Measurements from ENCODE around the gene RABIF.
"Not testable (repeated sequence)": the region's sequence is repeated elsewhere in the genome, so short reads cannot be mapped to it uniquely, and the experiment has no call there.

Gene RABIF

DNA sequence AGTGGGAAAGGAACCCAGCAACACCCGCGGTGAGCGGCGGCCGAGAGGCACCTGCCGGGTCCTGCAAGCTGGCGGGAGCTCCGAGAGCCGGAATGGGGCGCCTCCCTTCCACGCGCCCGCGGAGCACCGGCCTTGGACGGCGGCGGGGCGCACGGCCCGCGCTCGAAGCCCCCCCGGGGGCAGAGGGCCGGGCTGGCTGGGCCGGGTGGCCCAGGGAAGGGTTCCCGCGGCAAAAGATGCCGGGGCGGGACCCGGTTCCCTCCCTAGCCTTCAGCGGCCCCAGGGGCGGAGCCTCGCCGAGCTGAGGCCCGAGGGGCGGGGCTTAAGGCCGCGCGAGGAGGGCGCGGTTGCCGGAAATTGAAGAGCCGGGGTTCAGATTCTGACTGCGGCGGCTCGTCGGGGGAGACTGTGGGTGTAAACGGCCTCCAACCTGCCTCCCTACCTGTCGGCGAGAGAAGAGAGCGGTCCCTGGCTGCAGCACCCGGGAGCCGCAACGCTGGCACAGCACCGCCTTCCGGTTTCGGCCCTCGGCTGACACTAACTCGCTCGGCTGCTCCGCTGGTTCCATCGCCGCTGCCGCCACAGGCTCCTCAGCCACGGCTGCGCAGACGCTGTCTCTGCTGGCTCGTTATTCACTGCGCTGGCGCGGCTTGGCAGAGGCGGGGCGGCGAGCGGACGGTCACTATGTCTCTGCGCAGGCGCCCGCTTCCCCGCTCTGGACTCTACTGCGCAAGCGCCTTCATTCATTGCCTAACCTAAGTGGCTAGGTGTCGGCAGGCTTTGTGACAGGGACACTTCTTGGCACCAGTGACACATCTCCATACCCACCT is at the start of gene RABIF:
RABIF (minus strand) TSS at position 619 of the 830 bp plus-strand sequence; CDS start at position 568, 51 bp downstream.
- peak; percentile 98 to 100 (median 99) for DNase-seq

DNA sequence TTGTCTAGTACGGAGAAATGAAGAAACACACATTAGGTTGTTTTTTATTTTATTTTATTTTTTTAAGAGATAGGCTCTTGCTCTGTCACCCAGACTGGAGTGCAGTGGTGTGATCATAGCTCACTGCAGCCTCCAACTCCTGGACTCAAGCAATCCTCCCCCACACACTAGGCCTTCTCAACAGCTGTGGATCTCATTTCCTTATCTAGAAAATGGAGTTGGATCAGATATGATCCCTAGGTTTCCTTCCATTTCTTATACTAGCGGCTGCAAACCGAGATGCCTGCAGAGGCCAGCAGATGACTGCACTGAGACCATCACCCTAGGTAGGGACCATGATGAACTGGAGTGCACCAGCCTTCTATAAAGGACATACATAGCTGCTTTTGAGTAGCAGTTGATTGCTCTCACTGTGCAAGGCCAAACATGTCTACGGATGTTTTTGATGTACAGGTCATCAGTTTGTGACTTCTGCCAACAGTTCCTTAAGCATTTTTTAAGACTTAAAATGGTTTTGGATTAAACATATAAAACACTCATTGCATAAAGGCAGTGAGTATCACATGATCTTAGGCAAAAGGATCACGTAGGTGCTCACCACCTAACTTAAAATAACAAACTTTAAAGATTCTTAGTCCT is 49.5 kb upstream of the RABIF start:
- no peak for DNase-seq

DNA sequence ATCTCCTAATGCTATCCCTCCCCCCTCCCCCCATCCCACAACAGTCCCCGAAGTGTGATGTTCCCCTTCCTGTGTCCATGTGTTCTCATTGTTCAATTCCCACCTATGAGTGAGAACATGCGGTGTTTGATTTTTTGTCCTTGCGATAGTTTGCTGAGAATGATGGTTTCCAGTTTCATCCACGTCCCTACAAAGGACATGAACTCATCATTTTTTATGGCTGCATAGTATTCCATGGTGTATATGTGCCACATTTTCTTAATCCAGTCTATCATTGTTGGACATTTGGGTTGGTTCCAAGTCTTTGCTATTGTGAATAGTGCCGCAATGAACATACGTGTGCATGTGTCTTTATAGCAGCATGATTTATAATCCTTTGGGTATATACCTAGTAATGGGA is 47.5 kb upstream of the RABIF start:
- DNase-seq: not testable (repeated sequence)

DNA sequence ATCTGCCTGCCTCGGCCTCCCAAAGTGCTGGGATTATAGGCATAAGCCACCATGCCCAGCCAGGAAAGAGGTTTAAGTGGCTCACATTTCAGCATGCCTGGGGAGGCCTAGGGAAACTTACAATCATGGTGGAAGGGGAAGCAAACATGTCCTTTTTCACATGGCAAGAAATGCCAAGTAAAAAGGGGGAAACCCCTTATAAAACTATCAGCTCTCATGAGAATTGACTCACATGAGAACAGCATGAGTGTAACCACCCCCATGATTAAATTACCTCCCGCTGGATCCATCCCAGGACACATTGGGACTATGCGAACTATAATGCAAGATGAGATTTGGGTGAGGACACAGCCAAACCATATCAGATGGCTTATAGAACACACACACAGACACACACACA is 46.9 kb upstream of the RABIF start:
- no peak for DNase-seq

DNA sequence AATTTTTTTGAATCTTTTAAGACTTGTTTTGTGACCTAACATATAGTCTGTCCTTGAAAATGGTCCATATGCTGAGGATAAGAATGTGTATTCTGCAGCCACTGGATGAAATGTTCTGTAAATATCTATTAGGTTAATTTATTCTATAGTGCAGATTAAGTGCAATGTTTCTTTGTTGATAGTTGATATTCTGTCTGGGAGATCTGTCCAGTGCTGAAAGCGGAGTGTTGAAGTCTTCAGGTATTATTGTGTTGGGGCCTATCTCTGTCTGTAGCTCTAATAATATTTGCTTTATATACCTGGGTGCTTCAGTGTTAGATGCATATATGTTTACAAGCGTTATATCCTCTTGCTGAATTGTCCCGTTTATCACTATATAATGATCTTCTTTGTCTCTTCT is 45.8 kb upstream of the RABIF start:
- DNase-seq: no peak

DNA sequence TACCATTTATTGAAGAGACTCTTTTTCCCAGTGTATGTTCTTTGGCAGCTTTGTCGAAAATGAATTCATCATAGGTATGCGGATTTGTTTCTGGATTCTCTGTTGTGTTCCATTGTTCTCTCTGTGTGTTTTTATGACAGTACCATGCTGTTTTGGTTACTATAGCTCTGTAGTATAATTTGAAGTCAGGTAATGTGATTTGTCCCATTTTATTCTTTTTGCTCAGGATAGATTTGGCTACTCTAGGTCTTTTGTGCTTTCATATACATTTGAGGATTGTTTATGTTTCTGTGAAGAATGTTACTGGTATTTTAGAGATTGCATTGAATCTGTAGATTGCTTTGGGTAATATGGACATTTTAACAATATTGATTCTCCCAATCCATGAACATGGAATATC is 43.5 kb upstream of the RABIF start:
- no peak for DNase-seq

DNA sequence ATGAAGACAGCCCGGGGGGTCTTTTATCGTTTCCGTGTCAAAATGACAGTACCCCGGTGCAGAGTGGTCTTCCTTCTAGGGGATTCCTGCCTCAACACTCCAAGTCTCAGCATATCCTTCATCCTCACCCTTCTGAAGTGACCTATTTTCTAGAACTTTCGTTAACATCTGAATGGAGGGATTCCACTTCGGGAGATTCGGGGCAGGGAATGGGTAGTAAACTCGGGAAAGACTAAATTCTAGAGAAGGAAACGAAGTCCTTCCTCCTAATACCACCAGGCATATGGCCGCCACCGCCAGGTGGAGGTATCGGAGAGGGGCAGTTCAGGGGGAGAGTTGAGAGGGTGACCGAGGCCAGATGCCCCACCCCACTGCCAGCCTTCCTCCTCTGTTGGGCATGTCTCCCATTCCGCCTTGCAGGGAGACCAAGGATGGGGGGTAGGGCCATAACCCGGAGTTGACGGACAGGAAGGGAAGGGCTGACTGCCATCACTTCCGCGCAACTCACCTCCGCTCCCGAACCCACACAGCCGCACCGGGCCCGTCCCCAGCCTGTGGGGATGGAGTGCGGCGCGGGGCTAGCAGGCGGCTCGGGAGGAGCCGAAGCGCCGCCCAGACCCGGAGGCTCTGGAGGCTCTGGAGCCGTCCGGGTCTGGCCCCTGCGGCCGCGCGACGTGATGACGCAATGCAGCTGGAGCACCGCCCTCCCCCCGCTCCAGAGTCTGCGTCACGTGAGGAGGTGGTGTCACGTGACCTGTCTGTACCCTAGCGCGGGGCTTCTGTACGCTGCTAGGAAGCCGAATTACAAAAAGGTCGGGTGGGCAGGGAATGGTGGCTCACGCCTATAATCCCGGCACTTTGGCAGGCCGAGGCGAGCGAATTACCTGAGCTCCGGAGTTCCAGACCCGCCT is 37.9 kb upstream of the RABIF start, which contains the start of gene KLHL12:
KLHL12 (minus strand) TSS at position 654 of the 911 bp plus-strand sequence. CDS start 2,072 bp downstream, outside the sequence.
- DNase-seq: peak; percentile 97 to 100 (median 98)

DNA sequence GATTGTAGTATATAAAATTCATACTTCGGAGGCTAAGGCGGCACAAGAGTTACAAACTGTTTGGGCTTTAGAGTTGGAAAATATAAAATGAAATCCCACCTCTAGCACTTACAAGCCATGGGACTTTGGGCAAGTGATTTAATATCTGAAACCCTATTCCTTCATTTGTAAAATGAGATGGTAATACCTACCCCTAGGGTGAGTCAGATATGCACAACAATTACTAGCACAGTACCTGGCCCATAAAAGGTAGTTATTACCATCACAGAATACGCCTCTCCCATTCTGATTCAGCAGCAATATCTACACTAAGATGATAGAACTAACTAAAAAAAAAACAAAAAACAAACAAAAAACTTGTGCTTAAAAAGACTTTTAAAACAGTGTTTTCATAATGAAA is 34.6 kb upstream of the RABIF start:
- DNase-seq: peak in 2 of 3 experiments; percentile 15 to 64

DNA sequence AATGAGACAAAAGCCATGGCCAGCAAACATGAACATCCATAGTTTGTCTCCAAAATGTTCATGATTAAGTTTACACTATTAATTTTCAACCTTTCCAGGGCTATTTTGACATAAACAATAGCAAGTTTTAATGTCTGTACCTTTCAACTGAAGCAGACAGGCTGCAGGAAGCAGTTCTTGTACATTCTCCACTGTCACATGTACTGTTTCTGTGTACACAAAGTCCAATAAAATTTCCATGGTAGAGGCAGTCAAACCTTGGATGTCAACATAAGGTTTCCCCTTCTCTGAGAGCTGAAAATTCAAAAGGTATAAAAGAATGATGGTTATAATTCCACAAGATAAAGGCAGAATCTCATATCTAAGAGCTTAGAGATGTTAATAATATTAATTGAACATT is 30.7 kb upstream of the RABIF start:
- no peak for DNase-seq

DNA sequence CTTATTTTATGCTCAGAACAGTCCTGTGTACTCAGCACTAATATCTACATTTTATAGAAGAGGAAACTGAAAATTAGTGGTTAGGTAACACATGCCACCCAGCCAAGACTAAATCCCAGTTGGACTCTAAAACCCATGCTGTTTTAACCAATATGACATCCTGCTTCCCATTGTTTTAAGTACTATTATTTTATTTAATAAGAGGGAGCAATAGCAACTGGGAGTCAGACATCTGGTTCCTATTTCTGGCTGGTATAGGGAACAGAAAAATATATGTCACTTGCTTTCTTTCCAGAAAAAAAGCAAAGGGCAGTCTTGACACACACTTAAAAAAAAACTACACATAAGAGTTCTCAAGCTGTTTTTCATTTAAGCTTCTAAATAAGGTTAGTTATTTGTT is 26.2 kb upstream of the RABIF start:
- DNase-seq: peak in 2 of 3 experiments; percentile 29 to 76

DNA sequence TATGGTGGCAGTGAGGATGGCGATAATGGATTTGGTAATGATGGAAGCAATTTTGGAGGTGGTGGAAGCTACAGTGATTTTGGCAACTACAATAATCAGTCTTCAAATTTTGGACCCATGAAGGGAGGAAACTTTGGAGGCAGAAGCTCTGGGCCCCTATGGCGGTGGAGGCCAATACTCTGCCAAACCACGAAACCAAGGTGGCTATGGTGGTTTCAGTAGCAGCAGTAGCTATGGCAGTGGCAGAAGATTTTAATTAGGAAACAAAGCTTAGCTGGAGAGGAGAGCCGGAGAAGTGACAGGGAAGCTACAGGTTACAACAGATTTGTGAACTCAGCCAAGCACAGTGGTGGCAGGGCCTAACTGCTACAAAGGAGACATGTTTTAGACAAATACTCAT is 23.5 kb upstream of the RABIF start:
- not testable (repeated sequence) for DNase-seq

DNA sequence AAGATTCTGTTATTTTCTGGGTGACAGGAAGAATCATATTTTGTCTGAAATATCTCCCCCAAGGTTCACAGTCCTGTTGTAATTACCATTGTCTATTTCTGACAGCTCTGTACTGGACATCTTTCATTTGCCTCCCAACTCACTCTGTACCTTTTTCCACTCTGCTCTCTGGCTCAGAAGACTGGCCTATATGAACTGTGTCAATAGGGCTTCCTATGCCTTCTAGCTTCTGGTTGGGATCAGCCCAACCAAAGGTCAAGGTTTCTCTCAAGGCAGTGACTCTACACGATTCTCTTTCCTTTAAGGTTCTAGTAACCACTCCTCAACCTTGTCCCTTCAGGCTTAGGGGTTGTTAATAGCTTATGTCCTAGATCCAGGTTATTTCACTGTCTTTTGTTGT is 20.5 kb upstream of the RABIF start:
- no peak for DNase-seq

DNA sequence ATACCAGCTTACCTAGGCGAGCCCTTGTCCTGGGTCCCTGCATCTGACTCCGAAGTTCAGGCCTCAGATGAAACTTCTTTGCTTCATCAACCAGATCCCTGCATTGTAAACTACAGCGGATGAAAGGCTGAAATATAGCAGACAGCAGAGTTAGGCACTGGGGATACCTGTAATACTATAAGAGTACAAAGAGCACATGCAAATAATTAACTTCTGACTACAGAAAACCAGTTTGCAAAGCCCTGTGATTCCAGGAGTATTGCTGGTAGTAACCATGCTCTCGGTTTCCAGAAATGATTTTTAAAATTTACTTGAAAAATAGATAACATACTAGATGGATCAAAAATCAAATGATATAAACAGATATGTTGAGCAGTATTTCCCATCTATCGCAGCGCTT is 20.0 kb upstream of the RABIF start:
- DNase-seq: no peak

DNA sequence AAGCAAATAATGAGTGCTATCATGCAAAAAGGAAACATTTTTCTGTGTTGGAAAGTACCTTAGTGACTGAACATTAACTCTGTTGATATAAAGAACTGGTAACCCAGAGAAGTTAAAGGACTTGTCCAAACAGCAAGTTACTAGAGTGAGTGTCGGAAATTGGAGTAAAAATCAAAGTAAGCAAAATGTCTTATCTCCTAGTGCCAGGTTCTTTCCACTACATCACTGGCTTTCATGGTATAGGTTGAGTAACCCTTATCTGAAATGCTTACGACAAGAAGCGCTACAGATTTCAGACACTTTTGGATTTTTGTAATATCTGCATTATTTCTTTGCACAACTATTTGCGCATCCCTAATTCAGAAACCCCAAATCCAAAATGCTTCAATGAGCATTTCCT is 16.4 kb upstream of the RABIF start:
- DNase-seq: no peak

DNA sequence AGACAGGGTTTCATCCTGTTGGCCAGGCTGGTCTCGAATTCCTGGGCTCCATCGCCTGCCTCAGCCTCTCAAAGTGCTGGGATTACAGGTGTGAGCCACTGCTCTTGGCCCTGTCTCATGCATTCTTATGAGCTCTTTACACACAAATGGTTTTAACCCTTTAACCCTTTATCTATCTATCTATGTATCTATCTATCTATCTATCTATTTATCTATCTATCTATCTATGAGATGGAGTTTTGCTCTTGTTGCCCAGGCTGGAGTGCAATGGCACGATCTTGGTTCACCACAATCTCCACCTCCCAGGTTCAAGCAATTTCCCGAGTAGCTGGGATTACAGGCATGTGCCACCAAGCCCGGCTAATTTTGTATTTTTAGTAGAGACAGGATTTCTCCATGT is 14.9 kb upstream of the RABIF start:
- not testable (repeated sequence) for DNase-seq

DNA sequence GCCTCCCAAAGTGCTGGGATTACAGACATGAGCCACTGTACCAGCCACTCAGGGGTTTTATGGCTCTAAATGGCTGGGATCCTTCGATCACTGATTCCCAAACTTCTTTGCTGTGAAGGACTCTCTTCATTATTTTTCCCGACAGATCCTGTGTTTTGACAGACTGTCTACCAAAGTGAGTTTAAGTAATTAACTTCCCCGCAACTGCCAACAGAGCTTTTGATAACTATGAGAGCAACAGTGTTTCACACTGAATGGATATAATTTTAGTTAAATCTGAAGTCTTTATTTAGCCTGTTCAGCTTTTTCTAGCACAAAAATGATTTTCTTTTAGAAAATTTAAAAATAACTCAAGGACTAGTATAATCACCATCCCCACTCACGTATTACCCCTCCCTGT is 12.6 kb upstream of the RABIF start:
- no peak for DNase-seq

DNA sequence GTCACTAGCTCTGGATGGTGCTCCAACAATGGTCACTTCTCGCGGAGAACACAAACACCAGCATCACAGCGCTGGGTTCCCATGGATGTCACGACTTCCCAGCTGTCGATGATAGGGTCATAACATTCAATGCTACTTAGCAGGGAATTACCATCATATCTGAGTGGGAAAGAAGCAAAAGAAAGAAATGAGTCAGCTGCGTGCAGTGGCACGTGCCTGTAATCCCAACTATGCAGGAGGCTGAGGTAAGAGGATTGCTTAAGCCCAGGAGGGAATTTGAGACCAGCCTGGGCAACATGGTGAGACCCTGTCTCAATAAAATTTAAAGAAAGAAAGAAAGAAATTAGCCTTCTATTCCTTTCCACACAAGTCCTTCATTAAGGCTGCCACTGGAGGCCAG is 3.6 kb upstream of the RABIF start:
- DNase-seq: no peak

DNA sequence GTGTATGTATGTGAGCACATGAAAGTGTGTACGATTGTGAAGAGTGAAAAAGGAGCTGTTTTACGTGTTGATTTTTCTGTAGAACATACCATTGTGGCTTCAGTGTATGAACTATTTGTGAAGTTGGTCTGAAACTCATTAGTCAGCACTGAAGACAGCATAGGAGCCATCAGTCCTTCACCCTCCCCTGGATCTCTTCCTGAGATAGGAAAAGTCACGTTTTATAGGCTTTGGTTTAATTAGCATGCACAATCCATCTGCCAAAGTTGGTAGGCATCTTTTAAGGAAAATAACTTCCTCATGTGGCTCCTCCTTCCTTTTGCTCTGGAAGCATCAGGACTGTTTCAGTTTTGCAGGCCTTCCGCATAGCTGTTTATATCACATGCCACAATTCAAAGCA is 1.4 kb upstream of the RABIF start:
- no peak for DNase-seq

DNA sequence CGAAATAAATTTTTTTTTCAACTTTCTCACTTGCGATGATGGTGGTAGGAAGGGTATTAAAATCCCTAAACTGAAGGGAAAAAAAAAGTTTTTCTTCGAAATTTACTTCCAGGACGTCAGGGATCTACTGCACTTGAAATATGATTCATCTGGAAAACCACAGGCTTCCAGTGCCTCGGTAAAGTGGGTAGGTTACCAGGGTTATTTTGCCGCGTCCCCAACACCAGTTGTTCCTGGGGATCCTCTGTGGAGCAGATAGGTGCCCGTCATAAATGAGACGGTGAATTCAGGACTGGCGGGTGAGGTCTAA is 773 bp downstream of the RABIF start:
- DNase-seq: peak in 1 of 3 experiments; percentile 93

DNA sequence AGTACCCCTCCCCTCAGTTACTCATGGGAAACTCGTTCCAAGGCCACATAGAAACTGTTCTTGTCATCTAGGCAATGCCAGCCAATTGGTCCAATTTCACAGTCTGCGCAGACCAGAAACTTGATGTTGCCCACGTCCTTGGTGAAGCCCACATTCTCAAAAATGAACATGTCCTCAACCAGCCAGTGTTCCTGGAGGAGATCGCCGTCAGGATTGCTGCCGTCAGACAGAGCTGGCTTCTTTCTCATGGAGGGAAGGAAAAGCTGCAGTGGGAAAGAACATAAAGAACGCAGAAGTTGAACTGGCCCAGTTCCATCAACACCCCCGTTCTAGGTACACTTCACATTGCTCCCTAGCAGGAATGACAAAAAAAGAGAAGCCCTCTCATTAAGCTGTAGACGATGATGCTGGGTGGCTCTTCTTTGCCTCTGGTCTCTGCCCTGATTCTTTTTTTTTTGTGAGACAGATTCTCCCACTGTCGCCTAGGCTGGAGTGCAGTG is 7.9 kb downstream of the RABIF start:
- no peak for DNase-seq

DNA sequence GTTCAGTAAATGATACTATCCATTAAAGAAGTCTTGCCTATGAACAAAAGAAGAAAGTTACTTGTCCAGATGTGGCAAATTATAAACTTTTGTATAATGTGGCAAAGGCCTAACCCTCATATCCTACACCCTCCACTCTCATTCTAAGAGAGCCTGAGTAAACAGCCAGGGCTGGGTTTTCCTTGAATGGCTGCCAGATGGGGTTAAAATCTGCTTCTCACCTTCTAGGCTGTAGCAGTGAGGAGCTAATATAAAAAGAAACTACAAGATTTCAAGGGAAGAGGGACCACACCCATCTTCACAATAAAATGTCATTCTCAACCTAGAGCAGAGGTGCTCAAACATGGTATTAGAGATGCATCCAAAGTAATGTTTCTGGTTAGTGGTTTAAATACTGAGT is 8.9 kb downstream of the RABIF start:
- no peak for DNase-seq

DNA sequence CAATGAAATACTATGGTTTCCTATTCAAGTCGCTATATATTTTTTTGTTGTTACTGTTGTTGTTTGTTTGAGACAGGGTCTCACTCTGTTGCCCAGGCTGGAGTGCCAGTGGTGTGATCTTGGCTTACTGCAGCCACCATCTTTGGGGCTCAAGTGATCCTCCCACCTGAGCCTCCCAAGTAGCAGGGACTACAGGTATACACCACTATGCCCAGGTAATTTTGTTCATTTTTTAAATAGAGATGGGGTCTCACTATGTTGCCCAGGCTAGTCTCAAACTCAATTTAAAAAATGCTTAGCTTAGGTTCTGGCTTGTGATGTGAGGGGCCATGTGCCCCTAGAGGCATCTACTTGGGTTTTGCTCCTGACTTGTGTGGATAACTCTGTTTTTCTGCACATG is 9.8 kb downstream of the RABIF start:
- DNase-seq: no peak

DNA sequence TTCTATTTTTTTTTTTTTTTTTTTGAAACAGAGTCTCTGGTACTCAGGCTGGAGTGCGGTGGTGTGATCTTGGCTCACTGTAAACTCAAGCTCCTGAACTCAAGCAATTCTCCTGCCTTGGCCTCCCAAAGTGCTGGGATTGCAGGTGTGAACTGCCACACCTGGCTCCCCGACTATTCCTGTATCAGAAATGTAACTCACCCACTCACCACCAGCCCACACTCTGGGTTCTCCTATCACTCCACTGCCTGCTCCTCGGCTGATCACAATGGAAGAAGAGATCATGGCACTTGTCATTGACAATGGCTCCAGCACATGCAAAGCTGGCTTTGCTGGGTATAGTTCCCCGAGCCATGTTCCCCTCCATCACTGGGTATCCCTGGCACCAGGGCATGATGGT is 15.9 kb downstream of the RABIF start:
- no peak for DNase-seq
